Heart right ventricle (tissue), 16 donors: Measurements from ENCODE around the gene GRWD1. TPM values are rescaled to one million over a fixed set of nuclear protein-coding genes. Genes with fewer than 3 reads are reported as not detected.

Experiments
- ATAC-seq, 8 donors: fragments of 200-7000 bp; cut with Tn5 transposase; one replicate each; pipeline ENCODE4 v1.9.1; 2020; ENCODE audit warnings: mild to moderate bottlenecking in 8 of 8, moderate library complexity in 8 of 8, moderate number of reproducible peaks in 1 of 8
- DNase-seq, 2 donors: peaks; one replicate each; pipeline ENCODE4 v3.0.0-alpha.2; 2020
- H3K27ac ChIP-seq, 10 donors: fragments of 200-600 bp; sonication (generic) in 2 of 10; one replicate each; pipeline versions ENCODE4 v1.5.0 to v1.8.0; 2020 to 2022; ENCODE audit warnings: mild to moderate bottlenecking in 3 of 10
- H3K27me3 ChIP-seq, 7 donors: fragments of 200-600 bp; one replicate each; pipeline ENCODE4 v1.8.0; 2021 to 2022; ENCODE audit warnings: mild to moderate bottlenecking in 2 of 7
- H3K36me3 ChIP-seq, 9 donors: fragments of 200-600 bp; sonication (generic) in 1 of 9; one replicate each; pipeline versions ENCODE4 v1.5.0 to v1.8.0; 2020 to 2022; ENCODE audit warnings: mild to moderate bottlenecking in 2 of 9
- H3K4me1 ChIP-seq, 9 donors: fragments of 200-600 bp; sonication (generic) in 1 of 9; one replicate each; pipeline versions ENCODE4 v1.5.0 to v1.8.0; 2020 to 2022; ENCODE audit warnings: mild to moderate bottlenecking in 4 of 9
- H3K4me3 ChIP-seq, 10 donors: fragments of 200-600 bp; sonication (generic) in 2 of 10; one replicate each; pipeline versions ENCODE4 v1.5.0 to v1.8.0; 2020 to 2022; ENCODE audit warnings: mild to moderate bottlenecking in 7 of 10, moderate library complexity in 2 of 10
- H3K9me3 ChIP-seq, 11 donors: fragments of 200-600 bp in 10 of 11; sonication (generic) in 2 of 11; one replicate each; pipeline versions ENCODE4 v1.5.0 to v1.8.0; 2013 to 2022; ENCODE audit warnings: mild to moderate bottlenecking in 2 of 11, control low read depth in 1 of 11, moderate library complexity in 1 of 11
- WGBS, 2 donors: extraction: QIAGEN DNeasy Blood & Tissue Kit; methylation state at CpG; one replicate each; pipeline ENCODE4 v1.1.7; 2013; ENCODE audit warnings: inconsistent platforms in 1 of 2; 5-methylcytosine and 5-hydroxymethylcytosine counted together
- intact Hi-C, 10 donors: fragments of 100-400 bp; cut with DNase I; formaldehyde crosslinking; loops; one replicate each; pipeline versions ENCODE4 v1.11.1 to v1.14.2; 2022
- polyA plus RNA-seq, 2 donors: library from polyadenylated mRNA; stranded (reverse); fragments of 200-250 nt; gene quantifications; one replicate each; pipeline ENCODE4 v1.2.3, GENCODE V29; 2013
- total RNA-seq, 10 donors: library from RNA; stranded (reverse); fragmentation: NEBNext Ultra II Directional in 3 of 10; extraction: Animal tissue kit (Norgen Biotek cat#: 25700) in 3 of 10; gene quantifications; one replicate each; pipeline versions ENCODE4 v1.2.1 to v1.2.4, GENCODE V29; 2021 to 2023
- TF ChIP-seq, protein P1 (sequence below), 9 donors: fragments of 200-600 bp; sonication (generic) in 2 of 9; IDR thresholded peaks; one replicate each; pipeline versions ENCODE4 v1.5.0 to v1.8.0; 2021 to 2022; ENCODE audit warnings: antibody characterized with exemption in 9 of 9, mild to moderate bottlenecking in 5 of 9, moderate library complexity in 1 of 9
- donor health status: Arrhythmogenic right ventricular cardiomyopathy.
- donor health status: ischemic (EF 13 %, LVEDD 7.1; RV severe dilation, severe dysfunction).
- donor health status: healthy with polysubstance abuse.
- donor health status: DM: no; HTN: yes; CAD: no.
- donor health status: DM: no; HTN: no; CAD: no.
- donor health status: ischemic (EF 25% LVEDD 6.9; RV normal size, moderate dysfunction).
- donor health status: ischemic (EF 25% LVEDD 5.7; RV mildly dilated, moderate dysfunction).
- donor health status: healthy.
- donor health status: DM: yes; HTN: yes; CAD: no.
- donor health status: Ischemic cardiomyopathy.
- donor health status: ischemic (EF 35%, LVEDD 5.7; RV mildly dilated, moderate dysfunction).
- donor health status: nonischemic (EF 11% LVEDD 7.7; RV severe dilation, severe dysfunction).
- donor health status: DM: yes; HTN: yes; CAD: no.
- donor health status: PGD.
- donor health status: ischemic (EF 29% LVEDD 5.4; RV normal size, mild dysfunction).
- donor health status: nonischemic (EF 23%, LVEDD 6.1; RV moderate dilation, normal function).

GRWD1 gene
- total and polyA plus RNA-seq, 12 donors, result 5.6 to 26.2 (median 17.0) TPM

DNA sequence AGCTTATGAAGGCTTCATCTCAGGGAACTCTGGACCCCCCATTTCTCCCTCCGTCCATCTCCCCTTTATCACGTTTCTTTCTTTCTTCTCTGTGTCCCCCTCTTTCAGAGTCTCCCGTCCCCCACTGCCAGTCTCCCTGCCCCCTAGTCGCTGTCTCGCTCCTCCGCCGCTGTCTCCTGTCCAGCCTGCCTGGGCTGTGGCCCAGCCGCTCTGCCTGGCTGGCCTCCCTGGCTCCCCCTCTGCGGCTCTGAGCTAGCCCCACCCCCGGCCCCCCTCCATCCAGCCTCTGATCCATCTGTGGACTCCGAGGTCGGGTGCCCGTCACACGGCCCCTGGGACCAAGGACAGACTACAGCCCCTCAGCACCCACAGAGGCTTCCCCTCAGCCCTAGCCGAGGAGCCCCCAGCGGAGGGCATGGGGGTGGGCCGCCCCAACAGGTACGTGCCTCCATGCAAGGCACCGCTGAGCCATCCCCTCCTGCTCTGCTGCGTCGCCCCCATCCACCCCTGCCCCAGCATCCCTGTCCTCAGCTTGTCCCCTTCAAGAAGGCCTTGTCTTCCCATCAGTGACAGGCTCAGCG lies 8.5 kb downstream of the GRWD1 start:
- no peak overlapping the region for H3K4me3 ChIP-seq
- peaks cover 0 to 87% (median 48%) of the 10 kb centered on the region in 9 donors for H3K36me3 ChIP-seq
- ATAC-seq, result peak in 1 of 8 donors; percentile 5
- intact Hi-C loops, result no loop called here
- H3K27ac ChIP-seq, result no peak overlapping the region
- H3K9me3 ChIP-seq, result no peaks in the 10 kb centered on the region
- DNase-seq, result no peak
- no peaks in the 10 kb centered on the region for H3K4me1 ChIP-seq
- H3K27me3 ChIP-seq, result no peaks in the 10 kb centered on the region
- 94 to 97% methylated on average over 22 of the region's 22 CpGs for WGBS, 2 donors
- TF ChIP-seq, protein P1, sequence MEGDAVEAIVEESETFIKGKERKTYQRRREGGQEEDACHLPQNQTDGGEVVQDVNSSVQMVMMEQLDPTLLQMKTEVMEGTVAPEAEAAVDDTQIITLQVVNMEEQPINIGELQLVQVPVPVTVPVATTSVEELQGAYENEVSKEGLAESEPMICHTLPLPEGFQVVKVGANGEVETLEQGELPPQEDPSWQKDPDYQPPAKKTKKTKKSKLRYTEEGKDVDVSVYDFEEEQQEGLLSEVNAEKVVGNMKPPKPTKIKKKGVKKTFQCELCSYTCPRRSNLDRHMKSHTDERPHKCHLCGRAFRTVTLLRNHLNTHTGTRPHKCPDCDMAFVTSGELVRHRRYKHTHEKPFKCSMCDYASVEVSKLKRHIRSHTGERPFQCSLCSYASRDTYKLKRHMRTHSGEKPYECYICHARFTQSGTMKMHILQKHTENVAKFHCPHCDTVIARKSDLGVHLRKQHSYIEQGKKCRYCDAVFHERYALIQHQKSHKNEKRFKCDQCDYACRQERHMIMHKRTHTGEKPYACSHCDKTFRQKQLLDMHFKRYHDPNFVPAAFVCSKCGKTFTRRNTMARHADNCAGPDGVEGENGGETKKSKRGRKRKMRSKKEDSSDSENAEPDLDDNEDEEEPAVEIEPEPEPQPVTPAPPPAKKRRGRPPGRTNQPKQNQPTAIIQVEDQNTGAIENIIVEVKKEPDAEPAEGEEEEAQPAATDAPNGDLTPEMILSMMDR (IDR thresholded peaks at IDR 0.05), result no peak

DNA sequence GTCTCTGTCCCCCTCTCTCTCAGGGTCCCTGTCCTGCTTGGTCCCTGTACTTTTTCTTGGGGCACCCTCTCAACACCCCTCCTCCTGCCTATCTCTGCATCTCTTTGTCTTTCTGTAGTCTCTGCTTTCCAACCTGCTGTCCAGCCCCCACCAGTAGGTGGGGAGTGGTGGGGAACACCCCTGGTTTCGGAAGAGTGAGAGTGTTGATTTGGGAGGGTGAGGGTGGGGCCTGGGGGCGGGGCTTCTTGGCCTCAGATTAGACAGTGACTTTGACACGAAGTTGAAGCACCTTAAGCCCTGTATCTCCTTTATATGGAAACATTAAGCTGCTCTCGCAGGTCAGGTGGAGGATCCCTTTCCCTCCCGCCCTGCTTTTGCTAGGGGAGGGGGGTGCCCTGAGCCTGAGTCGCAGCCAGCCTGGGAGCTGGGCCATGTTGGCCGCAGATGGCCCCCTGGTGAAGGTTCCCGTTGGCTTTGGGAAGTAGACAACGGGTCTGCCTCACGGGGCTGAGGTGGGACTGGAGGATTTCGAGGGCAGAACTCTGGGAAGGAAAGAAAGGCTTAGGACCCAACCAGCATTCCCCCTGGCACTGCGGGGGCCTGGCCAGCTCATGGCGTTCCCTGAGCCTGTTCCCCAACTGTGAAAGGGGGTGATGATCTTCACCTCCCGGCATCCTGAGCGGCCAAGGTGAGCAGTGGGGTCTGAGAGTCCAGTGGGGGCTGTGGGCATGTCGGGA lies 9.6 kb downstream of the GRWD1 start, which contains the start of gene KCNJ14:
TSS of gene KCNJ14 (plus strand) at position 404 of the 737 bp plus-strand sequence. CDS start 6,151 bp downstream, outside the sequence.
- TF ChIP-seq, protein P1 (IDR thresholded peaks at IDR 0.05), result no peak
- no peak within 1 kb of the TSS for H3K27ac ChIP-seq
- no peak for DNase-seq
- no peaks in the 10 kb centered on the region for H3K9me3 ChIP-seq
- ATAC-seq, result no peak
- H3K4me3 ChIP-seq, result no peak within 1 kb of the TSS
- H3K27me3 ChIP-seq, result no peaks in the 10 kb centered on the region
- WGBS, 2 donors, result 89% methylated on average over 16 of the region's 16 CpGs
- intact Hi-C loops, result no loop called here
- H3K36me3 ChIP-seq, result peaks cover 0 to 76% (median 41%) of the 10 kb centered on the region in 9 donors
- H3K4me1 ChIP-seq, result no peaks in the 10 kb centered on the region

DNA sequence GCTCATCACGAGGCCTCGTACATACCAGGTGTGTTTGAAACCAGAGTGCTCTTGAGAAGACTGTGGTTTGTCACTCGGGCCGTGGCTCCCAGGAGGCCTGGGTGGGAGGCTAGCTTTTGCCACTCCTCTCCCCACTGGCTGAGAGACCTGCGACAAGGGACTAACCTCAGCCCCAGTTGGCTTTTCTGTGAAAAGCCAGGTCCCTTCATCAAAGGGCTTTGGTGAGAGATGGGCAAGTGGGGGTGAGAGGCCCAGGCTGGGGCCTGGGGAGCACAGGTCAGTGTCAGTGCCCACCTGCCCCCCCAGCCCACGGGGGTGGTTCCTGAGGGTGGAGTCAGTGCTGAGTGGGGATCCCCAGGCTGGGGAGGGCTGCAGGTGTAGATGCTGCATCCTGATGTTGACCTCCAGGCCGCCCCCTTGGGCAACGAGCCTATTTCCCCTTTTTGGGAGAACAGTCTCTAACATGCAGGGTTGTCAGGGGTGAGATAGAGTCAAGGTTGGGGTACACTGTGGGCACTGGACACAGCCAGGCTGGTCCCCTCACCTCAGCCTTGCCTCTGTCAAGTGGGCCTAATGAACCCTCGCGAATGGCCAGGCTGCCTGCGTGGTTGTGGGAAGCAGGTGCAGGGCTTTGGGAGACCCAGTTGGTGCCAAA lies 10.3 kb downstream of the GRWD1 start:
- H3K27ac ChIP-seq, result no peak overlapping the region
- DNase-seq, result no peak
- TF ChIP-seq, protein P1 (IDR thresholded peaks at IDR 0.05), result no peak
- intact Hi-C loops, result no loop called here
- WGBS, 2 donors, result 90 to 91% methylated on average over 11 of the region's 11 CpGs
- H3K9me3 ChIP-seq, result no peaks in the 10 kb centered on the region
- ATAC-seq, result peak in 2 of 8 donors; percentile 12 to 17
- peaks cover 0 to 69% (median 34%) of the 10 kb centered on the region in 9 donors for H3K36me3 ChIP-seq
- H3K27me3 ChIP-seq, result no peaks in the 10 kb centered on the region
- no peak overlapping the region for H3K4me3 ChIP-seq
- no peaks in the 10 kb centered on the region for H3K4me1 ChIP-seq

DNA sequence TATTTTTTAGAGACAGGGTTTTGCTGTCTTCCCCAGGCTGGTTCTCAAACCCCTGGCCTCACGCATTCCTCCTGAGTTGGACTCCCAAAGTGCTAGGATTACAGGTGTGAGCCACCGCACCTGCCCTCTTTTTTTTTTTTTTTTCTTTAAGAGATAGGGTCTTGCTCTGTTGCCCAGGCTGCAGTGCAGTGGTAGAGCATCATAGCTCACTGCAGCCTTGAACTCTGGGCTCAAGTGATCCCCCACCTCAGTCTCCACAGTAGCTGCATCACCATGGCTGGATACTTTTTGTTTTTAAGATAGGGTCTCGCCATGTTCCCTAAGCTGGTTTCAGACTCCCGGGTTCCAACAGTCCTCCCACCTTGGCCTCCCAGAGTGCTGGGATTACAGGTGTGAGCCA lies 11.1 kb downstream of the GRWD1 start:
- TF ChIP-seq, protein P1 (IDR thresholded peaks at IDR 0.05), result no peak
- ATAC-seq (no peak), DNase-seq (no peak)
- WGBS, 2 donors, result 95 to 99% methylated on average over 4 of the region's 4 CpGs
- Histone ChIP-seq H3K27me3 (no peaks in the 10 kb centered on the region), H3K9me3 (no peaks in the 10 kb centered on the region), H3K36me3 (peaks cover 0 to 61% (median 25%) of the 10 kb centered on the region in 9 donors), H3K27ac (no peak overlapping the region), H3K4me1 (no peaks in the 10 kb centered on the region), H3K4me3 (no peak overlapping the region)
- intact Hi-C loops, result no loop called here
